ENCODE data around the gene WDHD1. TPM values are rescaled to one million over a fixed set of nuclear protein-coding genes. Genes with fewer than 3 reads are reported as not detected.

Gene WDHD1
- total and polyA plus RNA-seq, 2 of the 4 experiments (the other 2 are of a cell fraction): 4.4 to 13.1 TPM

DNA sequence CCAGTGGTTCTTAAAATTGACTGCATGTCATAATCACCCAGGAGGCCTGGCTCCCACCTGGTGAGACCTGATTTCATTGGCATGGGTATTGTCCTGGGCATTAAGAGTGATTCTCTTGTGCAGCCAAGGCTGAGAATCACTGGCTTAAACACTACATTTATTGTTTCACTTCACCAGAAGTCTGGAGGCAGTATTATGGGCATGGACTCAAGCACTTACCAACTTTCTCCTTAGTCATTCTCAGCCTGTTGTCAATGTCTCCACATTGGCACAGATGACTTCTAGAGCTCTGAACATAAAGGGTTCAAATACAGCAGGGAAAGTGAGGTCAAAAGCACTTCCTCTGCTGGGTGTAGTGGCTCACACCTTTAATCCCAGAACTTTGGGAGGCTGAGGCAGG lies 98.7 kb downstream of the WDHD1 start:
- H2BK15ac ChIP-seq (ENCODE audit: low read depth, low read length): no peak overlapping the region
- H3K36me3 ChIP-seq (ENCODE audit: control insufficient read depth, insufficient read depth, low read length): no peaks in the 10 kb centered on the region
- in situ Hi-C loops (cut with MboI; ENCODE audit: low sequenced_read_pairs): no loop called here
- no TSS peak for BruUV-seq (replicated peaks)
- no peak overlapping the region for H2BK120ac ChIP-seq (ENCODE audit: low read depth, low read length)
- H3K4ac ChIP-seq (ENCODE audit: low read depth, low read length): no peak overlapping the region
- ChIA-PET POLR2A (ENCODE audit: unreplicated experiment) (no interaction called here), CTCF (no interaction called here)
- H3K9me1 ChIP-seq (ENCODE audit: insufficient read depth, low read length): no peaks in the 10 kb centered on the region; the same call in 1 of the 2 replicates
- H2AK9ac ChIP-seq (replicated peaks; ENCODE audit: low read depth, low read length, poor library complexity): no peak overlapping the region
- no peak overlapping the region for H2BK20ac ChIP-seq (ENCODE audit: low read depth, low read length)
- H3K79me1 ChIP-seq (ENCODE audit: low read depth in 1 of 2, low read length in 2 of 2): no peaks in the 10 kb centered on the region
- no peak overlapping the region for H3K4me3 ChIP-seq (ENCODE audit: insufficient read depth, low read depth, low read length)
- no peak for TF ChIP-seq POLR2A (IDR thresholded peaks at IDR 0.05; ENCODE audit: low read depth, low read length)
- TF ChIP-seq RAD21 (IDR thresholded peaks at IDR 0.05; ENCODE audit: low read length): no peak
- H3K9ac ChIP-seq (ENCODE audit: low read depth, low read length): no peak overlapping the region
- H3K14ac ChIP-seq (replicated peaks; ENCODE audit: low read depth, low read length): no peak overlapping the region
- H3K4me2 ChIP-seq (ENCODE audit: low read depth, low read length): no peak overlapping the region
- no peak overlapping the region for H3K18ac ChIP-seq (ENCODE audit: low read depth, low read length)
- H2AFZ ChIP-seq (replicated peaks; ENCODE audit: low read length, poor library complexity): no peak overlapping the region
- no peaks in the 10 kb centered on the region for H4K20me1 ChIP-seq (ENCODE audit: insufficient read depth, low read length)
- dilution Hi-C loops (cut with HindIII; ENCODE audit: low sequenced_read_pairs, unreplicated experiment): no loop called here
- H2AK5ac ChIP-seq (ENCODE audit: low read depth, low read length): no peak overlapping the region
- intact Hi-C loops (cut with micrococcal nuclease): no loop called here
- H4K8ac ChIP-seq (ENCODE audit: low read depth in 2 of 2, low read length in 2 of 2): no peak overlapping the region
- no peak overlapping the region for H4K5ac ChIP-seq (ENCODE audit: low read depth, low read length)
- H3K56ac ChIP-seq (ENCODE audit: extremely low read depth, insufficient read depth, low read length): no peak overlapping the region
- no peaks in the 10 kb centered on the region; the same call in 1 of the 2 replicates for H3K4me1 ChIP-seq (ENCODE audit: control insufficient read depth, insufficient read depth, low read length)
- DNase-seq: no peak
- no peaks in the 10 kb centered on the region for H3K27me3 ChIP-seq (ENCODE audit: control insufficient read depth, insufficient read depth, low read length)
- H3K27ac ChIP-seq (ENCODE audit: insufficient read depth, low read length): no peak overlapping the region
- no peak overlapping the region for H3K23ac ChIP-seq (ENCODE audit: low read depth, low read length)
- no peaks in the 10 kb centered on the region for H3K9me3 ChIP-seq (ENCODE audit: control insufficient read depth, insufficient read depth, low read length)
- no peak overlapping the region for H4K91ac ChIP-seq (ENCODE audit: insufficient read depth, low read depth, low read length)
- H2BK5ac ChIP-seq (ENCODE audit: low read depth, low read length, poor library complexity, severe bottlenecking): no peak overlapping the region
- no peak for ATAC-seq (ENCODE audit: low read depth)

Measured in IMR-90 (cell line).